WTC11 (cell line): ENCODE measurements around the gene EFCAB14.

Source experiments
- ATF2 ChIP-seq: sonication (generic); formaldehyde crosslinking; IDR thresholded peaks from 2 replicates; pipeline ENCODE4 v1.8.1; 2022; ENCODE audit warnings: low read depth, missing genetic modification reagents, borderline replicate concordance
- CTCF ChIP-seq: fragments of 200-600 bp; IDR thresholded peaks from 2 replicates; pipeline ENCODE4 v1.8.0; 2022; ENCODE audit warnings: antibody characterized with exemption
- IRF2 ChIP-seq: sonication (generic); formaldehyde crosslinking; IDR thresholded peaks from 2 replicates; pipeline ENCODE4 v1.8.0; 2022; ENCODE audit warnings: low read depth, missing genetic modification reagents, borderline replicate concordance
- SP1 ChIP-seq: sonication (generic); formaldehyde crosslinking; conservative IDR thresholded peaks from 2 replicates; pipeline ENCODE4 v1.8.1; 2022; ENCODE audit warnings: missing genetic modification reagents
- TP53 ChIP-seq: sonication (generic); formaldehyde crosslinking; IDR thresholded peaks from 2 replicates; pipeline ENCODE4 v1.8.1; 2023; ENCODE audit warnings: mild to moderate bottlenecking, missing genetic modification reagents
- TF ChIP-seq, protein P1 (sequence below): sonication (generic); formaldehyde crosslinking; IDR thresholded peaks from 2 replicates; pipeline ENCODE4 v1.8.1; 2023; ENCODE audit warnings: mild to moderate bottlenecking, missing genetic modification reagents, moderate library complexity

GRCh38 chr1:46653405-46653958 is 65.4 kb downstream of the EFCAB14 start:
- no peak for TF ChIP-seq SP1
- no peak for TF ChIP-seq TP53 (CRISPR knock-in tag)
- TF ChIP-seq CTCF, result no peak
- TF ChIP-seq, protein P1, sequence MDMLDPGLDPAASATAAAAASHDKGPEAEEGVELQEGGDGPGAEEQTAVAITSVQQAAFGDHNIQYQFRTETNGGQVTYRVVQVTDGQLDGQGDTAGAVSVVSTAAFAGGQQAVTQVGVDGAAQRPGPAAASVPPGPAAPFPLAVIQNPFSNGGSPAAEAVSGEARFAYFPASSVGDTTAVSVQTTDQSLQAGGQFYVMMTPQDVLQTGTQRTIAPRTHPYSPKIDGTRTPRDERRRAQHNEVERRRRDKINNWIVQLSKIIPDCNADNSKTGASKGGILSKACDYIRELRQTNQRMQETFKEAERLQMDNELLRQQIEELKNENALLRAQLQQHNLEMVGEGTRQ (CRISPR knock-in tag), result no peak
- no peak for TF ChIP-seq IRF2
- TF ChIP-seq ATF2, result no peak
